ENCODE data around the gene MST1.
A peak's percentile ranks its signal among the peaks of the same experiment; 100 is the strongest.

MST1 gene

GRCh38 chr3:49732597-49732996 lies 43.3 kb upstream of the MST1 start:
- Histone ChIP-seq H3K27me3 (ENCODE audit: control insufficient read depth in 3 of 3, insufficient read depth in 3 of 3, low read depth in 1 of 3, low read length in 3 of 3) (peaks cover 0 to 1% (median 0%) of the 10 kb centered on the region in 3 experiments), H3K4me1 (ENCODE audit: control insufficient read depth in 2 of 2, insufficient read depth in 1 of 2, low read depth in 1 of 2, low read length in 2 of 2) (no peaks in the 10 kb centered on the region), H3K14ac (ENCODE audit: low read length) (no peak overlapping the region), H2AK5ac (ENCODE audit: low read depth, low read length) (no peak overlapping the region), H3K4me3 (ENCODE audit: low read length in 2 of 2) (no peak overlapping the region), H3K9me3 (replicated peaks in 1 of 2; ENCODE audit: control insufficient read depth in 2 of 2, insufficient read depth in 1 of 2, low read depth in 1 of 2, low read length in 2 of 2) (peaks cover 0 to under 1% of the 10 kb centered on the region in 2 donors), H3K4ac (ENCODE audit: low read length) (no peak overlapping the region), H3K36me3 (replicated peaks in 1 of 2; ENCODE audit: control insufficient read depth in 2 of 2, insufficient read depth in 2 of 2, low read length in 2 of 2) (peaks cover 38 to 90% of the 10 kb centered on the region in 2 donors), H3K27ac (replicated peaks; ENCODE audit: low read length) (no peak overlapping the region), H2AFZ (ENCODE audit: low read length) (no peak overlapping the region), H2BK15ac (ENCODE audit: low read length) (no peak overlapping the region), H2BK12ac (ENCODE audit: low read length) (no peak overlapping the region), H2BK5ac (ENCODE audit: low read length) (no peak overlapping the region), H3K79me1 (ENCODE audit: low read depth, low read length) (peaks cover under 1% of the 10 kb centered on the region), H4K91ac (ENCODE audit: low read depth, low read length, poor library complexity) (no peak overlapping the region), H2BK120ac (ENCODE audit: low read depth, low read length) (no peak overlapping the region), H3K4me2 (ENCODE audit: insufficient read depth, low read length, poor library complexity, severe bottlenecking) (no peak overlapping the region), H3K9ac (ENCODE audit: low read depth, low read length, poor library complexity) (no peak overlapping the region), H3K23ac (ENCODE audit: low read depth, low read length, poor library complexity) (no peak overlapping the region), H3K18ac (ENCODE audit: low read length) (no peak overlapping the region), H4K8ac (ENCODE audit: low read depth, low read length) (no peak overlapping the region)
- no peak for DNase-seq (ENCODE audit: low spot score)
- WGBS, 2 donors (ENCODE audit: extremely low coverage in 2 of 2, insufficient read length in 2 of 2, insufficient replicate concordance in 1 of 2) = no CpG with 5 or more reads among the region's 11 CpGs

- no peak overlapping the region for H2BK12ac ChIP-seq (ENCODE audit: low read length)
- H2BK15ac ChIP-seq (ENCODE audit: low read length) = no peak overlapping the region
- no peaks in the 10 kb centered on the region for H3K9me3 ChIP-seq (replicated peaks in 1 of 2; ENCODE audit: control insufficient read depth in 2 of 2, insufficient read depth in 1 of 2, low read depth in 1 of 2, low read length in 2 of 2)
- no peak overlapping the region for H3K4ac ChIP-seq (ENCODE audit: low read length)
- H2AFZ ChIP-seq (ENCODE audit: low read length) = no peak overlapping the region
- H3K9ac ChIP-seq (ENCODE audit: low read depth, low read length, poor library complexity) = no peak overlapping the region
- H2BK5ac ChIP-seq (ENCODE audit: low read length) = no peak overlapping the region
- H3K18ac ChIP-seq (ENCODE audit: low read length) = no peak overlapping the region
- H2AK5ac ChIP-seq (ENCODE audit: low read depth, low read length) = no peak overlapping the region
- no peak overlapping the region for H3K4me3 ChIP-seq (ENCODE audit: low read length in 2 of 2)
- no peak overlapping the region for H3K27ac ChIP-seq (replicated peaks; ENCODE audit: low read length)
- DNase-seq (ENCODE audit: low spot score) = no peak
- no peak overlapping the region for H2BK120ac ChIP-seq (ENCODE audit: low read depth, low read length)
- no peak overlapping the region for H3K4me2 ChIP-seq (ENCODE audit: insufficient read depth, low read length, poor library complexity, severe bottlenecking)
- peaks cover 0 to 1% (median 0%) of the 10 kb centered on the region in 3 experiments for H3K27me3 ChIP-seq (ENCODE audit: control insufficient read depth in 3 of 3, insufficient read depth in 3 of 3, low read depth in 1 of 3, low read length in 3 of 3)
- no peaks in the 10 kb centered on the region for H3K4me1 ChIP-seq (ENCODE audit: control insufficient read depth in 2 of 2, insufficient read depth in 1 of 2, low read depth in 1 of 2, low read length in 2 of 2)
- H3K36me3 ChIP-seq (replicated peaks in 1 of 2; ENCODE audit: control insufficient read depth in 2 of 2, insufficient read depth in 2 of 2, low read length in 2 of 2) = peaks cover 49 to 94% of the 10 kb centered on the region in 2 donors
- peaks cover 7% of the 10 kb centered on the region for H3K79me1 ChIP-seq (ENCODE audit: low read depth, low read length)
- H4K91ac ChIP-seq (ENCODE audit: low read depth, low read length, poor library complexity) = no peak overlapping the region
- H4K8ac ChIP-seq (ENCODE audit: low read depth, low read length) = no peak overlapping the region
- no CpG with 5 or more reads among the region's 4 CpGs for WGBS, 2 donors (ENCODE audit: extremely low coverage in 2 of 2, insufficient read length in 2 of 2, insufficient replicate concordance in 1 of 2)
- no peak overlapping the region for H3K23ac ChIP-seq (ENCODE audit: low read depth, low read length, poor library complexity)
- H3K14ac ChIP-seq (ENCODE audit: low read length) = no peak overlapping the region
Observed at GRCh38 chr3:49729966-49730609, 40.8 kb upstream of the MST1 start.

GRCh38 chr3:49727924-49728361 lies 38.7 kb upstream of the MST1 start:
- H3K4me2 ChIP-seq (ENCODE audit: insufficient read depth, low read length, poor library complexity, severe bottlenecking) = no peak overlapping the region
- no peak overlapping the region for H3K14ac ChIP-seq (ENCODE audit: low read length)
- H3K4me3 ChIP-seq (ENCODE audit: low read length in 2 of 2) = peak overlapping the region in 1 of 2 donors; percentile 7
- H3K9ac ChIP-seq (ENCODE audit: low read depth, low read length, poor library complexity) = peak overlapping the region; percentile 38
- H2BK5ac ChIP-seq (ENCODE audit: low read length) = no peak overlapping the region
- no peak overlapping the region for H2BK15ac ChIP-seq (ENCODE audit: low read length)
- peak overlapping the region; percentile 83 for H3K23ac ChIP-seq (ENCODE audit: low read depth, low read length, poor library complexity)
- H4K91ac ChIP-seq (ENCODE audit: low read depth, low read length, poor library complexity) = no peak overlapping the region
- H3K79me1 ChIP-seq (ENCODE audit: low read depth, low read length) = peaks cover 13% of the 10 kb centered on the region
- H3K36me3 ChIP-seq (replicated peaks in 1 of 2; ENCODE audit: control insufficient read depth in 2 of 2, insufficient read depth in 2 of 2, low read length in 2 of 2) = peaks cover 41 to 78% of the 10 kb centered on the region in 2 donors
- H3K18ac ChIP-seq (ENCODE audit: low read length) = no peak overlapping the region
- H3K4me1 ChIP-seq (ENCODE audit: control insufficient read depth in 2 of 2, insufficient read depth in 1 of 2, low read depth in 1 of 2, low read length in 2 of 2) = peaks cover 5 to 9% of the 10 kb centered on the region in 2 donors
- no peak overlapping the region for H2BK12ac ChIP-seq (ENCODE audit: low read length)
- WGBS, 2 donors (ENCODE audit: extremely low coverage in 2 of 2, insufficient read length in 2 of 2, insufficient replicate concordance in 1 of 2) = no CpG with 5 or more reads among the region's 15 CpGs
- H3K27ac ChIP-seq (replicated peaks; ENCODE audit: low read length) = no peak overlapping the region
- H2BK120ac ChIP-seq (ENCODE audit: low read depth, low read length) = no peak overlapping the region
- H3K27me3 ChIP-seq (ENCODE audit: control insufficient read depth in 3 of 3, insufficient read depth in 3 of 3, low read depth in 1 of 3, low read length in 3 of 3) = peaks cover 0 to 1% (median 0%) of the 10 kb centered on the region in 3 experiments
- peak overlapping the region; percentile 39 for H3K4ac ChIP-seq (ENCODE audit: low read length)
- no peak overlapping the region for H2AK5ac ChIP-seq (ENCODE audit: low read depth, low read length)
- no peaks in the 10 kb centered on the region for H3K9me3 ChIP-seq (replicated peaks in 1 of 2; ENCODE audit: control insufficient read depth in 2 of 2, insufficient read depth in 1 of 2, low read depth in 1 of 2, low read length in 2 of 2)
- H4K8ac ChIP-seq (ENCODE audit: low read depth, low read length) = no peak overlapping the region
- DNase-seq (ENCODE audit: low spot score) = no peak
- no peak overlapping the region for H2AFZ ChIP-seq (ENCODE audit: low read length)

GRCh38 chr3:49727154-49727923 lies 38.1 kb upstream of the MST1 start:
- no peak for DNase-seq (ENCODE audit: low spot score)
- peak overlapping the region; percentile 17 for H3K23ac ChIP-seq (ENCODE audit: low read depth, low read length, poor library complexity)
- no peak overlapping the region for H2BK5ac ChIP-seq (ENCODE audit: low read length)
- H3K4me1 ChIP-seq (ENCODE audit: control insufficient read depth in 2 of 2, insufficient read depth in 1 of 2, low read depth in 1 of 2, low read length in 2 of 2) = peaks cover 9 to 14% of the 10 kb centered on the region in 2 donors
- H3K4ac ChIP-seq (ENCODE audit: low read length) = no peak overlapping the region
- H3K4me3 ChIP-seq (ENCODE audit: low read length in 2 of 2) = no peak overlapping the region
- H2BK12ac ChIP-seq (ENCODE audit: low read length) = no peak overlapping the region
- no CpG with 5 or more reads among the region's 19 CpGs for WGBS, 2 donors (ENCODE audit: extremely low coverage in 2 of 2, insufficient read length in 2 of 2, insufficient replicate concordance in 1 of 2)
- peaks cover 0 to 1% (median 0%) of the 10 kb centered on the region in 3 experiments for H3K27me3 ChIP-seq (ENCODE audit: control insufficient read depth in 3 of 3, insufficient read depth in 3 of 3, low read depth in 1 of 3, low read length in 3 of 3)
- no peak overlapping the region for H3K27ac ChIP-seq (replicated peaks; ENCODE audit: low read length)
- no peak overlapping the region for H2BK15ac ChIP-seq (ENCODE audit: low read length)
- peaks cover 18% of the 10 kb centered on the region for H3K79me1 ChIP-seq (ENCODE audit: low read depth, low read length)
- peak overlapping the region; percentile 38 for H3K9ac ChIP-seq (ENCODE audit: low read depth, low read length, poor library complexity)
- H3K36me3 ChIP-seq (replicated peaks in 1 of 2; ENCODE audit: control insufficient read depth in 2 of 2, insufficient read depth in 2 of 2, low read length in 2 of 2) = peaks cover 40 to 78% of the 10 kb centered on the region in 2 donors
- H3K4me2 ChIP-seq (ENCODE audit: insufficient read depth, low read length, poor library complexity, severe bottlenecking) = no peak overlapping the region
- no peak overlapping the region for H3K18ac ChIP-seq (ENCODE audit: low read length)
- no peak overlapping the region for H2AFZ ChIP-seq (ENCODE audit: low read length)
- H2AK5ac ChIP-seq (ENCODE audit: low read depth, low read length) = no peak overlapping the region
- no peak overlapping the region for H4K91ac ChIP-seq (ENCODE audit: low read depth, low read length, poor library complexity)
- no peak overlapping the region for H2BK120ac ChIP-seq (ENCODE audit: low read depth, low read length)
- no peak overlapping the region for H4K8ac ChIP-seq (ENCODE audit: low read depth, low read length)
- no peak overlapping the region for H3K14ac ChIP-seq (ENCODE audit: low read length)
- H3K9me3 ChIP-seq (replicated peaks in 1 of 2; ENCODE audit: control insufficient read depth in 2 of 2, insufficient read depth in 1 of 2, low read depth in 1 of 2, low read length in 2 of 2) = no peaks in the 10 kb centered on the region

Measured in neuronal stem cell (in vitro differentiated cells).